H1 (cell line): ENCODE results near the gene BLOC1S4. TPM values are rescaled to one million over a fixed set of nuclear protein-coding genes. Genes with fewer than 3 reads are reported as not detected.

Experiments used
- CTCF ChIA-PET: fragments of 300-600 bp; sonication (Branson Sonifier 250); formaldehyde crosslinking; loops from one replicate; lab custom pipeline; 2021; ENCODE audit not compliant: partially characterized antibody; lab: Charles Lee
- POLR2A ChIA-PET: fragments of 300-600 bp; sonication (Branson Sonifier 250); formaldehyde crosslinking; loops from one replicate; lab custom pipeline; 2021; ENCODE audit warnings: inconsistent platforms; ENCODE audit not compliant: partially characterized antibody; lab: Charles Lee
- DNase-seq, 2 experiments: peaks; one replicate each; pipeline versions ENCODE4 v3.0.0 to v3.0.0-alpha.2; 2010 to 2022; ENCODE audit warnings: low spot score in 2 of 2, low read depth in 1 of 2, mixed read lengths in 1 of 2
- FAIRE-seq: peaks from 2 replicates; lab custom pipeline; 2011; peaks lifted over from hg19 to GRCh38; lab: Jason Lieb, UNC
- H2AFZ ChIP-seq: 2 replicates; pipeline ENCODE4 v1.8.1; 2012; ENCODE audit warnings: low read length, inconsistent platforms
- H2AK5ac ChIP-seq: 2 replicates; pipeline ENCODE4 v1.6.1; 2013; ENCODE audit warnings: low read depth, low read length
- H2BK120ac ChIP-seq: replicated peaks from 2 replicates; pipeline ENCODE3; 2013; ENCODE audit warnings: low read depth, low read length, inconsistent platforms
- H2BK12ac ChIP-seq: 2 replicates; pipeline ENCODE4 v1.6.1; 2013; ENCODE audit warnings: low read depth, low read length
- H2BK15ac ChIP-seq: 2 replicates; pipeline ENCODE4 v1.6.1; 2013; ENCODE audit warnings: low read length
- H2BK20ac ChIP-seq: 2 replicates; pipeline ENCODE4 v1.6.1; 2013; ENCODE audit warnings: low read length
- H2BK5ac ChIP-seq: 2 replicates; pipeline ENCODE4 v1.6.1; 2013; ENCODE audit warnings: low read depth, low read length
- H3K14ac ChIP-seq: 2 replicates; pipeline ENCODE4 v1.6.1; 2013; ENCODE audit warnings: inconsistent platforms; ENCODE audit not compliant: insufficient read length
- H3K18ac ChIP-seq: 2 replicates; pipeline ENCODE4 v1.6.1; 2013; ENCODE audit warnings: low read length; ENCODE audit errors: extremely low read depth
- H3K23ac ChIP-seq: 2 replicates; pipeline ENCODE4 v1.6.1; 2013; ENCODE audit warnings: inconsistent platforms; ENCODE audit not compliant: insufficient read length
- H3K23me2 ChIP-seq: 2 replicates; pipeline ENCODE4 v1.6.1; 2013; ENCODE audit warnings: low read depth, low read length
- H3K27ac ChIP-seq: 2 replicates; pipeline ENCODE4 v1.6.1; 2011; ENCODE audit warnings: low read depth, low read length, inconsistent platforms
- H3K27me3 ChIP-seq, 4 experiments: replicated peaks in 1 of 4; 1 replicate in 1 of 4; 2 replicates in 3 of 4; pipeline versions ENCODE4 v1.6.1 to v1.8.1; 2011 to 2013; ENCODE audit warnings: low read length in 3 of 4, mild to moderate bottlenecking in 3 of 4, inconsistent platforms in 2 of 4, mixed read lengths in 2 of 4, moderate library complexity in 1 of 4; ENCODE audit not compliant: control insufficient read depth in 3 of 4, insufficient read depth in 3 of 4; ENCODE audit errors: extremely low read depth in 1 of 4
- H3K36me3 ChIP-seq, 4 experiments: 2 replicates each; pipeline versions ENCODE4 v1.6.1 to v1.8.1; 2011 to 2013; ENCODE audit warnings: mild to moderate bottlenecking in 4 of 4, low read length in 3 of 4, moderate library complexity in 2 of 4, control low read depth in 1 of 4, inconsistent platforms in 1 of 4; ENCODE audit not compliant: insufficient read depth in 4 of 4, control insufficient read depth in 2 of 4
- H3K4ac ChIP-seq: replicated peaks from 2 replicates; pipeline ENCODE3; 2013; ENCODE audit warnings: low read length, low read depth, mixed read lengths, inconsistent platforms; ENCODE audit not compliant: insufficient read length
- H3K4me1 ChIP-seq, 4 experiments: replicated peaks in 1 of 4; 1 replicate in 1 of 4; 2 replicates in 3 of 4; pipeline versions ENCODE4 v1.6.1 to v1.8.1; 2011 to 2013; ENCODE audit warnings: low read length in 3 of 4, inconsistent platforms in 2 of 4, mixed read lengths in 1 of 4; ENCODE audit not compliant: insufficient read depth in 4 of 4, control insufficient read depth in 3 of 4
- H3K4me2 ChIP-seq, 2 experiments: 2 replicates each; pipeline versions ENCODE4 v1.6.1 to v1.8.1; 2011 to 2013; ENCODE audit warnings: low read depth in 2 of 2, low read length in 2 of 2, control low read depth in 1 of 2, inconsistent platforms in 1 of 2, mild to moderate bottlenecking in 1 of 2; ENCODE audit not compliant: insufficient read depth in 1 of 2
- H3K4me3 ChIP-seq, 4 experiments: fragments of 200-600, 300-600 bp in 1 of 4; sonication (generic), shearing (Covaris generic), sonication (Bioruptor Twin) in 1 of 4; 2 replicates each; pipeline versions ENCODE4 v1.5.1 to v1.8.1; 2011 to 2016; ENCODE audit warnings: low read length in 4 of 4, low read depth in 3 of 4, control low read depth in 2 of 4, inconsistent platforms in 2 of 4, mild to moderate bottlenecking in 2 of 4, mixed read lengths in 1 of 4, moderate library complexity in 1 of 4; ENCODE audit not compliant: insufficient read depth in 2 of 4; ENCODE audit errors: extremely low read depth in 1 of 4
- H3K56ac ChIP-seq: replicated peaks from 2 replicates; pipeline ENCODE3; 2013; ENCODE audit warnings: low read depth, mild to moderate bottlenecking, mixed read lengths, low read length, inconsistent platforms; ENCODE audit not compliant: insufficient read length
- H3K79me1 ChIP-seq: 2 replicates; pipeline ENCODE4 v1.6.1; 2013; ENCODE audit warnings: low read depth, low read length, control low read depth
- H3K79me2 ChIP-seq, 2 experiments: 2 replicates each; pipeline versions ENCODE4 v1.6.1 to v1.8.1; 2012 to 2013; ENCODE audit warnings: low read length in 2 of 2, mild to moderate bottlenecking in 2 of 2, inconsistent platforms in 1 of 2; ENCODE audit not compliant: insufficient read depth in 2 of 2, control insufficient read depth in 1 of 2
- H3K9ac ChIP-seq, 4 experiments: replicated peaks in 1 of 4; 1 replicate in 1 of 4; 2 replicates in 3 of 4; pipeline versions ENCODE4 v1.6.1 to v1.8.1; 2011 to 2013; ENCODE audit warnings: low read depth in 3 of 4, low read length in 3 of 4, control low read depth in 2 of 4, mild to moderate bottlenecking in 2 of 4, moderate library complexity in 2 of 4, inconsistent platforms in 1 of 4; ENCODE audit errors: extremely low read depth in 1 of 4
- H3K9me3 ChIP-seq, 2 experiments: 2 replicates each; pipeline versions ENCODE4 v1.6.1 to v1.8.1; 2012 to 2013; ENCODE audit warnings: mild to moderate bottlenecking in 2 of 2, moderate library complexity in 2 of 2, control low read depth in 1 of 2, inconsistent platforms in 1 of 2, low read depth in 1 of 2, low read length in 1 of 2, mixed read lengths in 1 of 2; ENCODE audit not compliant: insufficient read depth in 2 of 2
- H4K20me1 ChIP-seq, 2 experiments: replicated peaks in 1 of 2; 2 replicates each; pipeline versions ENCODE3 to v1.8.1; 2011 to 2013; ENCODE audit warnings: inconsistent platforms in 2 of 2, low read length in 2 of 2, mild to moderate bottlenecking in 1 of 2; ENCODE audit not compliant: insufficient read depth in 2 of 2, control insufficient read depth in 1 of 2
- H4K5ac ChIP-seq: 2 replicates; pipeline ENCODE4 v1.6.1; 2013; ENCODE audit warnings: low read length, low read depth, mixed read lengths, inconsistent platforms; ENCODE audit not compliant: insufficient read length
- H4K8ac ChIP-seq: 2 replicates; pipeline ENCODE4 v1.8.0; 2013; ENCODE audit warnings: mild to moderate bottlenecking, moderate library complexity, low read length, inconsistent platforms; ENCODE audit not compliant: insufficient read depth; ENCODE audit errors: extremely low read depth
- H4K91ac ChIP-seq: replicated peaks from 2 replicates; pipeline ENCODE3; 2013; ENCODE audit warnings: low read length, mixed read lengths, inconsistent platforms; ENCODE audit not compliant: insufficient read length
- RAD21 ChIP-seq, 2 experiments: IDR thresholded peaks in 1 of 2; conservative IDR thresholded peaks in 1 of 2; 2 replicates each; pipeline ENCODE4 v1.6.1; 2011; ENCODE audit warnings: low read depth in 2 of 2, low read length in 2 of 2, improper control_type of control experiment in 1 of 2, inconsistent platforms in 1 of 2, mild to moderate bottlenecking in 1 of 2, moderate library complexity in 1 of 2
- RNF2 ChIP-seq: fragments of 200-900, 300-1000 bp; sonication (generic); IDR thresholded peaks from 2 replicates; pipeline ENCODE4 v1.7.1; 2016; ENCODE audit warnings: borderline replicate concordance, low read depth, mild to moderate bottlenecking, antibody characterized with exemption, low read length; ENCODE audit not compliant: poor library complexity, severe bottlenecking; ENCODE audit errors: missing control alignments
- WGBS, 2 experiments: shearing (Covaris generic) in 1 of 2; methylation state at CpG; one replicate each; pipeline versions ENCODE4 v1.1.6 to v1.1.7; 2013 to 2015; ENCODE audit warnings: low lambda C conversion rate in 2 of 2, mixed read lengths in 2 of 2, inconsistent platforms in 1 of 2, low coverage in 1 of 2, missing lambda C conversion rate in 1 of 2; ENCODE audit not compliant: insufficient replicate concordance in 2 of 2, insufficient coverage in 1 of 2, insufficient read length in 1 of 2; ENCODE audit errors: extremely low coverage in 1 of 2, missing lambda C conversion rate in 1 of 2; 5-methylcytosine and 5-hydroxymethylcytosine counted together
- polyA plus RNA-seq, 7 experiments: library from polyadenylated mRNA; depleted of rRNA in 3 of 7; stranded (reverse) in 5 of 7; unstranded in 2 of 7; fragments of >200 nt in 5 of 7; fragments of 200-250 nt in 2 of 7; gene quantifications; 1 replicate in 5 of 7; 2 replicates in 1 of 7; 4 replicates in 1 of 7; pipeline versions ENCODE4 v1.2.1 to v1.2.3, GENCODE V29; 2011 to 2013; ENCODE audit warnings: missing spikeins in 2 of 7, mixed read lengths in 2 of 7
- total RNA-seq: library from RNA; stranded (reverse); fragmentation: NEBNext Ultra II Directional; extraction: Animal tissue kit (Norgen Biotek cat#: 25700); gene quantifications from 2 replicates; pipeline ENCODE4 v1.2.1, GENCODE V29; 2021
- TF ChIP-seq, protein P1 (sequence below), 3 experiments: IDR thresholded peaks; 1 replicate in 2 of 3; 2 replicates in 1 of 3; pipeline versions ENCODE4 v1.5.1 to v1.6.1; 2011; ENCODE audit warnings: low read length in 3 of 3, mild to moderate bottlenecking in 3 of 3, inconsistent platforms in 2 of 3, low read depth in 1 of 3, moderate library complexity in 1 of 3; ENCODE audit not compliant: insufficient read depth in 1 of 3; ENCODE audit errors: control extremely low read depth in 1 of 3

Gene BLOC1S4
- total and polyA plus RNA-seq, 2 of the 8 experiments (the other 6 are each of a cell fraction or from before 2014, with no cell fraction given): 19.1 to 27.8 TPM

GRCh38 chr4:6681191-6681590, 34.8 kb upstream of the BLOC1S4 start:
- Histone ChIP-seq H2BK15ac (no peak overlapping the region), H3K79me2 (peaks cover 0 to 14% of the 10 kb centered on the region in 2 experiments; a peak in 2 of 4 replicates), H2BK12ac (no peak overlapping the region), H3K4ac (no peak overlapping the region), H4K8ac (no peak overlapping the region), H4K20me1 (peaks cover 13 to 19% of the 10 kb centered on the region in 2 experiments), H3K14ac (no peak overlapping the region), H2BK5ac (no peak overlapping the region), H3K4me1 (peaks cover 0 to 3% (median under 1%) of the 10 kb centered on the region in 4 experiments; a peak in 2 of 7 replicates), H3K23me2 (no peaks in the 10 kb centered on the region), H3K56ac (no peak overlapping the region), H3K79me1 (peaks cover 9% of the 10 kb centered on the region), H3K27ac (no peak overlapping the region), H4K91ac (no peak overlapping the region), H2BK120ac (no peak overlapping the region), H3K27me3 (no peaks in the 10 kb centered on the region), H3K9ac (no peak overlapping the region), H2BK20ac (no peak overlapping the region), H4K5ac (no peak overlapping the region), H2AFZ (no peak overlapping the region), H3K36me3 (peaks cover under 1 to 6% (median 3%) of the 10 kb centered on the region in 4 experiments; a peak in 5 of 8 replicates), H3K18ac (no peak overlapping the region), H3K23ac (no peak overlapping the region)
- DNase-seq: peak in 1 of 2 experiments; percentile 70
- 88% methylated on average over 9 of the region's 9 CpGs; no CpG with 5 or more reads in 1 of the 2 experiments for WGBS, 2 experiments
- POLR2A ChIA-PET: interaction anchor here (0.9 to 1.7 kb wide), 5 partner anchors 8 to 40 kb away, joined by 3 to 7 read pairs (median 3); partner anchors contain the start of gene MRFAP1
- CTCF ChIA-PET: interaction anchor here (0.6 to 3.7 kb wide), 25 partner anchors 10 to 946 kb away, joined by 3 to 37 read pairs (median 5); partner anchors contain the start of gene S100P
- TF ChIP-seq RAD21 (IDR thresholded peaks at IDR 0.05 in 1 of 2, conservative IDR thresholded peaks at IDR 0.05 in 1 of 2; ENCODE audit: low read depth in 2 of 2, low read length in 2 of 2) (peak in 1 of 2 experiments; percentile 6; a peak in 1 of 4 replicates), RNF2 (no peak)
- TF ChIP-seq, protein P1, sequence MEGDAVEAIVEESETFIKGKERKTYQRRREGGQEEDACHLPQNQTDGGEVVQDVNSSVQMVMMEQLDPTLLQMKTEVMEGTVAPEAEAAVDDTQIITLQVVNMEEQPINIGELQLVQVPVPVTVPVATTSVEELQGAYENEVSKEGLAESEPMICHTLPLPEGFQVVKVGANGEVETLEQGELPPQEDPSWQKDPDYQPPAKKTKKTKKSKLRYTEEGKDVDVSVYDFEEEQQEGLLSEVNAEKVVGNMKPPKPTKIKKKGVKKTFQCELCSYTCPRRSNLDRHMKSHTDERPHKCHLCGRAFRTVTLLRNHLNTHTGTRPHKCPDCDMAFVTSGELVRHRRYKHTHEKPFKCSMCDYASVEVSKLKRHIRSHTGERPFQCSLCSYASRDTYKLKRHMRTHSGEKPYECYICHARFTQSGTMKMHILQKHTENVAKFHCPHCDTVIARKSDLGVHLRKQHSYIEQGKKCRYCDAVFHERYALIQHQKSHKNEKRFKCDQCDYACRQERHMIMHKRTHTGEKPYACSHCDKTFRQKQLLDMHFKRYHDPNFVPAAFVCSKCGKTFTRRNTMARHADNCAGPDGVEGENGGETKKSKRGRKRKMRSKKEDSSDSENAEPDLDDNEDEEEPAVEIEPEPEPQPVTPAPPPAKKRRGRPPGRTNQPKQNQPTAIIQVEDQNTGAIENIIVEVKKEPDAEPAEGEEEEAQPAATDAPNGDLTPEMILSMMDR (IDR thresholded peaks at IDR 0.05; ENCODE audit: control extremely low read depth in 1 of 3, insufficient read depth in 1 of 3, low read depth in 1 of 3, low read length in 3 of 3): peak in 2 of 3 experiments; percentile 50 to 54; a peak in 2 of 4 replicates
- TF ChIP-seq, all 59 proteins: peak for 2
- Histone ChIP-seq H2AK5ac (no peak overlapping the region), H3K9me3 (no peaks in the 10 kb centered on the region), H3K4me2 (no peak overlapping the region), H3K4me3 (no peak overlapping the region)
- FAIRE-seq: no peak
